HEK293T (cell line): Measurements from ENCODE around the gene NADSYN1.

Source experiments
- BHLHE40 ChIP-seq: fragments of 450-650 bp; IDR thresholded peaks from 2 replicates; pipeline ENCODE4 v1.6.1; 2016; ENCODE audit warnings: mild to moderate bottlenecking, moderate library complexity, borderline replicate concordance
- FOXM1 ChIP-seq: fragments of 450-650 bp; IDR thresholded peaks from 2 replicates; pipeline ENCODE4 v1.6.1; 2017; ENCODE audit warnings: mild to moderate bottlenecking, borderline replicate concordance
- TARDBP ChIP-seq: fragments of 450-650 bp; IDR thresholded peaks from 2 replicates; pipeline ENCODE4 v1.6.1; 2016

- TF ChIP-seq TARDBP (no peak), FOXM1 (no peak), BHLHE40 (no peak)
These were observed 2.5 kb upstream of the NADSYN1 start for GRCh38 chr11:71450507-71450906.
